Measurements from ENCODE around the gene TLCD3B.

DNA sequence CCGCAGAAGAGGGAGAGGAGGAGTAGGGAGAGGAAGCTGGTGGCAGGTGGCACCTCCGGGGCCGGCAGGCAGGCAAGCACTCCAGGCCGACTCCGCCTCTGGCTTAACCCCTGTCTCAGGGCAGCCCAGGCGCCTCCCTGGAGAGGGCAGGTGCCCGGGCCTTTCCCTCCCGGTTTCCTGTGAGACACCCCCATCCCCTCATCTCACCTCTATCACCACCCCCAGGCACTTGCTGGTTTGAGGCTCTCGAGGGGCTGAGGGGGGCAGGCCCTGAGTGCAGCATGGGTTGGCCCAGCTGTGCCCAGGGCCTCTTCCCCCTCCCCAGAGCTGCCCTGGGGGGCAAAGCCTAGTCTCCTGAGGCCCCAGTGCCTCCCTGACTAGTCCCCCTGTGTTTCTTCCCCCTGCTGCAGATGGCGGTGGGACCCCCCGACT lies 26.2 kb downstream of the TLCD3B start:
- no peak for TF ChIP-seq EP300 (conservative IDR thresholded peaks at IDR 0.05; ENCODE audit: poor library complexity, severe bottlenecking)
- TF ChIP-seq, protein P1, sequence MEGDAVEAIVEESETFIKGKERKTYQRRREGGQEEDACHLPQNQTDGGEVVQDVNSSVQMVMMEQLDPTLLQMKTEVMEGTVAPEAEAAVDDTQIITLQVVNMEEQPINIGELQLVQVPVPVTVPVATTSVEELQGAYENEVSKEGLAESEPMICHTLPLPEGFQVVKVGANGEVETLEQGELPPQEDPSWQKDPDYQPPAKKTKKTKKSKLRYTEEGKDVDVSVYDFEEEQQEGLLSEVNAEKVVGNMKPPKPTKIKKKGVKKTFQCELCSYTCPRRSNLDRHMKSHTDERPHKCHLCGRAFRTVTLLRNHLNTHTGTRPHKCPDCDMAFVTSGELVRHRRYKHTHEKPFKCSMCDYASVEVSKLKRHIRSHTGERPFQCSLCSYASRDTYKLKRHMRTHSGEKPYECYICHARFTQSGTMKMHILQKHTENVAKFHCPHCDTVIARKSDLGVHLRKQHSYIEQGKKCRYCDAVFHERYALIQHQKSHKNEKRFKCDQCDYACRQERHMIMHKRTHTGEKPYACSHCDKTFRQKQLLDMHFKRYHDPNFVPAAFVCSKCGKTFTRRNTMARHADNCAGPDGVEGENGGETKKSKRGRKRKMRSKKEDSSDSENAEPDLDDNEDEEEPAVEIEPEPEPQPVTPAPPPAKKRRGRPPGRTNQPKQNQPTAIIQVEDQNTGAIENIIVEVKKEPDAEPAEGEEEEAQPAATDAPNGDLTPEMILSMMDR (IDR thresholded peaks at IDR 0.05; ENCODE audit: poor library complexity, severe bottlenecking): no peak
- no peak for TF ChIP-seq POLR2AphosphoS5 (IDR thresholded peaks at IDR 0.05)
- no peak for TF ChIP-seq MXI1 (conservative IDR thresholded peaks at IDR 0.05; ENCODE audit: poor library complexity, severe bottlenecking)

Data from neural cell (in vitro differentiated cells).